HG03565 (cell line): ENCODE measurements around the gene CCL27.

Experiments
- ATAC-seq: cut with Tn5 transposase; IDR thresholded peaks from one replicate; pipeline ENCODE4 v1.9.1; 2021; ENCODE audit warnings: mild to moderate bottlenecking, moderate library complexity; ENCODE audit not compliant: unreplicated experiment

The CCL27 gene

GRCh38 chr9:34627716-34628655, 34.5 kb downstream of the CCL27 start:
- no peak for ATAC-seq

GRCh38 chr9:34625186-34625486, 37.3 kb downstream of the CCL27 start:
- no peak for ATAC-seq

GRCh38 chr9:34624475-34625185, 37.8 kb downstream of the CCL27 start:
- ATAC-seq = no peak

GRCh38 chr9:34623374-34624235, 38.9 kb downstream of the CCL27 start:
- ATAC-seq = no peak

GRCh38 chr9:34620061-34620994, 42.1 kb downstream of the CCL27 start, which contains the start of gene DCTN3:
Gene DCTN3, minus strand, starts transcription at chr9:34620495. Its CDS starts 31 bp downstream, at chr9:34620464.
- peak; percentile 98 for ATAC-seq

GRCh38 chr9:34615132-34615531, 47.3 kb downstream of the CCL27 start:
- no peak for ATAC-seq

GRCh38 chr9:34612788-34613390, 49.6 kb downstream of the CCL27 start:
- ATAC-seq = no peak
